OCI-LY1 (cell line): Measurements from ENCODE around the gene SH3TC2.

Source experiments
- H2AFZ ChIP-seq: fragments of 200-600 bp; sonication (generic), shearing (Covaris generic); 2 replicates; pipeline ENCODE4 v1.6.0; 2014; ENCODE audit warnings: antibody characterized with exemption, mild to moderate bottlenecking, low read length
- H3F3A ChIP-seq: fragments of 200-600 bp; sonication (generic), shearing (Covaris generic); 2 replicates; pipeline ENCODE4 v1.6.0; 2014; ENCODE audit warnings: mild to moderate bottlenecking, antibody characterized with exemption, low read length, moderate library complexity; ENCODE audit not compliant: insufficient read depth
- H3K27ac ChIP-seq: fragments of 200-600 bp; sonication (generic); 2 replicates; pipeline ENCODE4 v1.5.1; 2014; ENCODE audit warnings: low read length, mixed run types, mild to moderate bottlenecking, low read depth; ENCODE audit not compliant: poor library complexity, severe bottlenecking
- H3K27me3 ChIP-seq: fragments of 200-600 bp; sonication (generic); 2 replicates; pipeline ENCODE4 v1.6.0; 2014; ENCODE audit warnings: antibody characterized with exemption, mild to moderate bottlenecking, low read length, moderate library complexity; ENCODE audit not compliant: insufficient read depth
- H3K36me3 ChIP-seq: fragments of 200-600 bp; sonication (generic); 2 replicates; pipeline ENCODE4 v1.6.1; 2014; ENCODE audit warnings: mild to moderate bottlenecking, antibody characterized with exemption, low read length, moderate library complexity, mixed read lengths; ENCODE audit not compliant: insufficient read depth
- H3K4me1 ChIP-seq: fragments of 200-600 bp; sonication (generic); 2 replicates; pipeline ENCODE4 v1.5.1; 2014; ENCODE audit warnings: mild to moderate bottlenecking, low read length, moderate library complexity; ENCODE audit not compliant: insufficient read depth, severe bottlenecking
- H3K4me2 ChIP-seq: fragments of 200-600 bp; sonication (generic), shearing (Covaris generic); 2 replicates; pipeline ENCODE4 v1.6.1; 2014; ENCODE audit warnings: low read length
- H3K4me3 ChIP-seq: fragments of 200-600 bp; sonication (generic); 2 replicates; pipeline ENCODE4 v1.5.1; 2014; ENCODE audit warnings: low read length, low read depth, mild to moderate bottlenecking, mixed read lengths; ENCODE audit not compliant: poor library complexity, severe bottlenecking
- H3K79me2 ChIP-seq: fragments of 200-600 bp; shearing (Covaris generic); 2 replicates; pipeline ENCODE4 v1.6.1; 2016; ENCODE audit warnings: mixed run types, low read length, mixed read lengths; ENCODE audit not compliant: insufficient read depth
- H3K9ac ChIP-seq: fragments of 200-600 bp; sonication (generic), shearing (Covaris generic); 2 replicates; pipeline ENCODE4 v1.6.1; 2014; ENCODE audit warnings: mild to moderate bottlenecking, low read length, mixed read lengths
- H3K9me2 ChIP-seq: fragments of 200-600 bp; sonication (generic), shearing (Covaris generic); 2 replicates; pipeline ENCODE4 v1.6.1; 2014; ENCODE audit warnings: low read depth, mild to moderate bottlenecking, low read length, mixed read lengths
- H3K9me3 ChIP-seq: fragments of 200-600 bp; shearing (Covaris generic); 2 replicates; pipeline ENCODE4 v1.6.1; 2014; ENCODE audit warnings: low read length, mixed read lengths
- H4K20me1 ChIP-seq: fragments of 200-600 bp; sonication (generic), shearing (Covaris generic); 2 replicates; pipeline ENCODE4 v1.6.0; 2016; ENCODE audit warnings: mild to moderate bottlenecking, low read length; ENCODE audit not compliant: insufficient read depth
- CTCF ChIP-seq: fragments of 200-600 bp; sonication (generic), shearing (Covaris generic); IDR thresholded peaks from 2 replicates; pipeline ENCODE4 v1.5.1; 2017; ENCODE audit warnings: mild to moderate bottlenecking, antibody characterized with exemption, low read length, moderate library complexity, mixed read lengths
- EZH2 ChIP-seq: fragments of 200-600 bp; sonication (generic), shearing (Covaris generic); IDR thresholded peaks from 2 replicates; pipeline ENCODE4 v1.8.0; 2017; ENCODE audit warnings: borderline replicate concordance, mixed run types, mild to moderate bottlenecking, antibody characterized with exemption, low read length, moderate library complexity, mixed read lengths

The SH3TC2 gene

GRCh38 chr5:149100331-149100730 lies 37.5 kb upstream of the SH3TC2 start:
- H3K27ac ChIP-seq: no peak overlapping the region
- H3F3A ChIP-seq: no peaks in the 10 kb centered on the region
- no peaks in the 10 kb centered on the region for H3K9me3 ChIP-seq

GRCh38 chr5:149099920-149100319 lies 37.1 kb upstream of the SH3TC2 start:
- Histone ChIP-seq H3K9ac (no peak overlapping the region), H3K27ac (no peak overlapping the region), H3K4me2 (no peak overlapping the region), H2AFZ (no peak overlapping the region), H3K27me3 (no peaks in the 10 kb centered on the region), H3K79me2 (no peaks in the 10 kb centered on the region), H3K36me3 (no peaks in the 10 kb centered on the region), H3K9me3 (no peaks in the 10 kb centered on the region), H3F3A (no peaks in the 10 kb centered on the region), H3K4me3 (no peak overlapping the region), H3K4me1 (no peaks in the 10 kb centered on the region), H4K20me1 (no peaks in the 10 kb centered on the region), H3K9me2 (no peaks in the 10 kb centered on the region)
- no peak for TF ChIP-seq EZH2
- no peak for TF ChIP-seq CTCF

More at GRCh38 chr5:149100331-149100730, 37.5 kb upstream of the SH3TC2 start:
- no peak overlapping the region for H2AFZ ChIP-seq
- H3K79me2 ChIP-seq: no peaks in the 10 kb centered on the region
- H3K4me2 ChIP-seq: no peak overlapping the region
- TF ChIP-seq EZH2 (no peak), CTCF (no peak)
- H3K4me1 ChIP-seq: no peaks in the 10 kb centered on the region
- no peaks in the 10 kb centered on the region for H3K9me2 ChIP-seq
- H3K9ac ChIP-seq: no peak overlapping the region
- H3K27me3 ChIP-seq: no peaks in the 10 kb centered on the region
- H3K4me3 ChIP-seq: no peak overlapping the region
- no peaks in the 10 kb centered on the region for H3K36me3 ChIP-seq
- H4K20me1 ChIP-seq: no peaks in the 10 kb centered on the region

- Histone ChIP-seq H3F3A (no peaks in the 10 kb centered on the region), H3K9ac (no peak overlapping the region), H3K9me3 (no peaks in the 10 kb centered on the region), H4K20me1 (no peaks in the 10 kb centered on the region), H3K27ac (no peak overlapping the region), H2AFZ (no peak overlapping the region), H3K36me3 (no peaks in the 10 kb centered on the region), H3K9me2 (no peaks in the 10 kb centered on the region), H3K79me2 (no peaks in the 10 kb centered on the region), H3K4me1 (no peaks in the 10 kb centered on the region), H3K4me3 (no peak overlapping the region), H3K27me3 (no peaks in the 10 kb centered on the region), H3K4me2 (no peak overlapping the region)
- no peak for TF ChIP-seq EZH2
Observed at GRCh38 chr5:149094996-149095395, 32.1 kb upstream of the SH3TC2 start.

- no peak overlapping the region for H3K27ac ChIP-seq
- no peak overlapping the region for H3K4me2 ChIP-seq
- no peak overlapping the region for H3K9ac ChIP-seq
- H3K9me3 ChIP-seq: no peaks in the 10 kb centered on the region
- H2AFZ ChIP-seq: no peak overlapping the region
- no peaks in the 10 kb centered on the region for H3K36me3 ChIP-seq
- H3F3A ChIP-seq: no peaks in the 10 kb centered on the region
- H4K20me1 ChIP-seq: no peaks in the 10 kb centered on the region
- no peaks in the 10 kb centered on the region for H3K27me3 ChIP-seq
- TF ChIP-seq CTCF (no peak), EZH2 (no peak)
- no peaks in the 10 kb centered on the region for H3K4me1 ChIP-seq
- no peak overlapping the region for H3K4me3 ChIP-seq
- H3K9me2 ChIP-seq: no peaks in the 10 kb centered on the region
- H3K79me2 ChIP-seq: no peaks in the 10 kb centered on the region
Observed at GRCh38 chr5:149093625-149094024, 30.8 kb upstream of the SH3TC2 start.
